ENCODE data around the gene VTI1A.

The VTI1A gene

GRCh38 chr10:112649006-112649821 is 202.2 kb downstream of the VTI1A start:
- Histone ChIP-seq H3K9ac (ENCODE audit: low read depth, low read length, poor library complexity, severe bottlenecking) (no peak overlapping the region), H3K9me3 (ENCODE audit: insufficient read depth, low read depth, low read length) (no peaks in the 10 kb centered on the region), H3K79me2 (ENCODE audit: insufficient read depth, low read length) (no peaks in the 10 kb centered on the region), H3K27me3 (ENCODE audit: insufficient read depth, low read length, poor library complexity, severe bottlenecking) (no peaks in the 10 kb centered on the region), H3K36me3 (ENCODE audit: insufficient read depth, low read length) (no peaks in the 10 kb centered on the region), H3K9me2 (replicated peaks; ENCODE audit: low read depth, low read length) (no peaks in the 10 kb centered on the region), H2AFZ (ENCODE audit: low read length) (no peak overlapping the region), H4K20me1 (ENCODE audit: insufficient read depth, low read length, poor library complexity, severe bottlenecking) (no peaks in the 10 kb centered on the region), H3K4me3 (ENCODE audit: low read length, poor library complexity, severe bottlenecking) (no peak overlapping the region), H3F3A (ENCODE audit: low read depth) (no peaks in the 10 kb centered on the region), H3K4me1 (ENCODE audit: insufficient read depth, low read length, poor library complexity, severe bottlenecking) (no peaks in the 10 kb centered on the region), H3K4me2 (ENCODE audit: low read depth, low read length, poor library complexity, severe bottlenecking) (no peak overlapping the region)
- TF ChIP-seq EZH2phosphoT487 (IDR thresholded peaks at IDR 0.05; ENCODE audit: borderline replicate concordance) = no peak
- TF ChIP-seq CTCF (conservative IDR thresholded peaks at IDR 0.05; ENCODE audit: low read length) = no peak

GRCh38 chr10:112649822-112650152 is 202.8 kb downstream of the VTI1A start:
- no peak for TF ChIP-seq CTCF (conservative IDR thresholded peaks at IDR 0.05; ENCODE audit: low read length)
- TF ChIP-seq EZH2phosphoT487 (IDR thresholded peaks at IDR 0.05; ENCODE audit: borderline replicate concordance) = no peak
- Histone ChIP-seq H4K20me1 (ENCODE audit: insufficient read depth, low read length, poor library complexity, severe bottlenecking) (no peaks in the 10 kb centered on the region), H3K36me3 (ENCODE audit: insufficient read depth, low read length) (no peaks in the 10 kb centered on the region), H3F3A (ENCODE audit: low read depth) (no peaks in the 10 kb centered on the region), H3K9me3 (ENCODE audit: insufficient read depth, low read depth, low read length) (no peaks in the 10 kb centered on the region), H3K4me1 (ENCODE audit: insufficient read depth, low read length, poor library complexity, severe bottlenecking) (no peaks in the 10 kb centered on the region), H3K9ac (ENCODE audit: low read depth, low read length, poor library complexity, severe bottlenecking) (no peak overlapping the region), H3K27me3 (ENCODE audit: insufficient read depth, low read length, poor library complexity, severe bottlenecking) (no peaks in the 10 kb centered on the region), H3K9me2 (replicated peaks; ENCODE audit: low read depth, low read length) (no peaks in the 10 kb centered on the region), H3K79me2 (ENCODE audit: insufficient read depth, low read length) (no peaks in the 10 kb centered on the region), H2AFZ (ENCODE audit: low read length) (no peak overlapping the region), H3K4me3 (ENCODE audit: low read length, poor library complexity, severe bottlenecking) (no peak overlapping the region), H3K4me2 (ENCODE audit: low read depth, low read length, poor library complexity, severe bottlenecking) (no peak overlapping the region)

- no peaks in the 10 kb centered on the region for H4K20me1 ChIP-seq (ENCODE audit: insufficient read depth, low read length, poor library complexity, severe bottlenecking)
- H3K4me3 ChIP-seq (ENCODE audit: low read length, poor library complexity, severe bottlenecking) = no peak overlapping the region
- no peak overlapping the region for H3K4me2 ChIP-seq (ENCODE audit: low read depth, low read length, poor library complexity, severe bottlenecking)
- H3K79me2 ChIP-seq (ENCODE audit: insufficient read depth, low read length) = no peaks in the 10 kb centered on the region
- no peak overlapping the region for H2AFZ ChIP-seq (ENCODE audit: low read length)
- H3K4me1 ChIP-seq (ENCODE audit: insufficient read depth, low read length, poor library complexity, severe bottlenecking) = no peaks in the 10 kb centered on the region
- H3K9me2 ChIP-seq (replicated peaks; ENCODE audit: low read depth, low read length) = no peaks in the 10 kb centered on the region
- H3K9ac ChIP-seq (ENCODE audit: low read depth, low read length, poor library complexity, severe bottlenecking) = no peak overlapping the region
- no peaks in the 10 kb centered on the region for H3K36me3 ChIP-seq (ENCODE audit: insufficient read depth, low read length)
- no peaks in the 10 kb centered on the region for H3K9me3 ChIP-seq (ENCODE audit: insufficient read depth, low read depth, low read length)
- no peaks in the 10 kb centered on the region for H3F3A ChIP-seq (ENCODE audit: low read depth)
- H3K27me3 ChIP-seq (ENCODE audit: insufficient read depth, low read length, poor library complexity, severe bottlenecking) = no peaks in the 10 kb centered on the region
- TF ChIP-seq EZH2phosphoT487 (IDR thresholded peaks at IDR 0.05; ENCODE audit: borderline replicate concordance) = no peak
- no peak for TF ChIP-seq CTCF (conservative IDR thresholded peaks at IDR 0.05; ENCODE audit: low read length)
Measured at GRCh38 chr10:112650588-112651030, 203.6 kb downstream of the VTI1A start.

Data from Loucy (cell line).